HCT116 (cell line): ENCODE data around the gene RBMX2. TPM values are rescaled to one million over a fixed set of nuclear protein-coding genes. Genes with fewer than 3 reads are reported as not detected.
"Not testable (repeated sequence)": the region's sequence is repeated elsewhere in the genome, so short reads cannot be mapped to it uniquely, and the experiment has no call there.

Source experiments
- ATAC-seq: fragments of 200-7000 bp; cut with Tn5 transposase; 2 replicates; pipeline ENCODE4 v1.9.1; 2020; ENCODE audit warnings: mild to moderate bottlenecking, moderate library complexity
- Bru-seq: library from RNA; stranded (reverse); fragments of 400-500 nt; gene quantifications from one replicate; lab custom pipeline; 2021; lab: Mats Ljungman, UMichigan
- BruChase-seq, 2 experiments: library from RNA; stranded (reverse); fragments of 400-500 nt; gene quantifications; one replicate each; lab custom pipeline; 2021; lab: Mats Ljungman, UMichigan
- BruUV-seq: library from RNA; stranded (reverse); fragments of 400-500 nt; replicated peaks from 2 replicates; lab custom pipeline; 2021; lab: Mats Ljungman, UMichigan
- CTCF ChIA-PET: fragments of 300-600 bp; sonication (Branson Sonifier 250); formaldehyde crosslinking; loops from one replicate; lab custom pipeline; 2021; ENCODE audit warnings: antibody characterized with exemption; lab: Charles Lee
- POLR2A ChIA-PET: fragments of 300-600, 350-600 bp; sonication (Branson Sonifier 250); formaldehyde crosslinking; loops from one replicate; lab custom pipeline; 2021; ENCODE audit warnings: antibody characterized with exemption; lab: Charles Lee
- RAD21 ChIA-PET, 2 experiments: fragments of 300-600 bp; sonication (Branson Sonifier 250); formaldehyde crosslinking; loops; one replicate each; lab custom pipeline; 2023; ENCODE audit warnings: low total read pairs in 2 of 2; ENCODE audit not compliant: uncharacterized antibody in 2 of 2, unreplicated experiment in 2 of 2, low non-redundant PET in 1 of 2; lab: Charles Lee
- DNase-seq: peaks from one replicate; pipeline ENCODE4 v3.0.0-alpha.2; 2010; ENCODE audit warnings: low read depth, low spot score
- H2AFZ ChIP-seq: fragments of 200-600 bp; shearing (Covaris generic), sonication (generic); 2 replicates; pipeline ENCODE4 v1.6.1; 2017; ENCODE audit warnings: low read depth, mixed run types, mixed read lengths, antibody characterized with exemption, low read length; ENCODE audit not compliant: poor library complexity, severe bottlenecking
- H3K27ac ChIP-seq: 2 replicates; pipeline ENCODE4 v1.5.1; 2012; ENCODE audit warnings: low read depth, low read length
- H3K27me3 ChIP-seq: fragments of 200-600 bp; sonication (generic); 2 replicates; pipeline ENCODE4 v1.6.1; 2016; ENCODE audit warnings: mixed run types, low read length, mixed read lengths; ENCODE audit not compliant: insufficient read depth
- H3K36me3 ChIP-seq, 2 experiments: fragments of 200-500 bp in 1 of 2; fragments of 200-600 bp in 1 of 2; sonication (Bioruptor generic) in 1 of 2; sonication (generic) in 1 of 2; 2 replicates each; pipeline versions ENCODE4 v1.5.1 to v1.6.1; 2014 to 2016; ENCODE audit warnings: low read length in 2 of 2, inconsistent platforms in 1 of 2, mixed read lengths in 1 of 2, mixed run types in 1 of 2; ENCODE audit not compliant: insufficient read depth in 2 of 2, control insufficient read depth in 1 of 2
- H3K4me1 ChIP-seq, 2 experiments: fragments of 200-600 bp in 1 of 2; sonication (generic) in 1 of 2; 2 replicates each; pipeline versions ENCODE4 v1.5.1 to v1.6.1; 2012 to 2017; ENCODE audit warnings: low read length in 2 of 2, inconsistent platforms in 1 of 2, mild to moderate bottlenecking in 1 of 2, mixed read lengths in 1 of 2, mixed run types in 1 of 2, moderate library complexity in 1 of 2; ENCODE audit not compliant: insufficient read depth in 2 of 2, control insufficient read depth in 1 of 2
- H3K4me2 ChIP-seq: fragments of 200-600 bp; sonication (generic); 2 replicates; pipeline ENCODE4 v1.6.1; 2017; ENCODE audit warnings: mixed run types, low read length, mixed read lengths
- H3K4me3 ChIP-seq, 2 experiments: fragments of 200-600 bp in 1 of 2; sonication (generic) in 1 of 2; replicated peaks in 1 of 2; 2 replicates each; pipeline ENCODE4 v1.5.1; 2011 to 2016; ENCODE audit warnings: low read length in 2 of 2, control low read depth in 1 of 2, low read depth in 1 of 2, mild to moderate bottlenecking in 1 of 2, mixed read lengths in 1 of 2, mixed run types in 1 of 2
- H3K79me2 ChIP-seq: fragments of 200-600 bp; sonication (generic); 2 replicates; pipeline ENCODE4 v1.6.1; 2017; ENCODE audit warnings: mild to moderate bottlenecking, mixed run types, low read length, moderate library complexity, mixed read lengths; ENCODE audit not compliant: insufficient read depth
- H3K9ac ChIP-seq: fragments of 200-600 bp; sonication (generic); 2 replicates; pipeline ENCODE4 v1.6.1; 2016; ENCODE audit warnings: low read length, mixed read lengths
- H3K9me2 ChIP-seq: fragments of 200-600 bp; sonication (generic), shearing (Covaris generic); 2 replicates; pipeline ENCODE4 v1.6.1; 2017; ENCODE audit warnings: mixed run types, mild to moderate bottlenecking, moderate library complexity; ENCODE audit not compliant: insufficient read depth
- H3K9me3 ChIP-seq, 2 experiments: fragments of 200-500 bp in 1 of 2; fragments of 200-600 bp in 1 of 2; sonication (Bioruptor generic) in 1 of 2; sonication (generic) in 1 of 2; 2 replicates each; pipeline ENCODE4 v1.6.1; 2014 to 2017; ENCODE audit warnings: low read length in 2 of 2, mixed read lengths in 2 of 2, inconsistent platforms in 1 of 2, low read depth in 1 of 2, mild to moderate bottlenecking in 1 of 2, mixed run types in 1 of 2, moderate library complexity in 1 of 2; ENCODE audit not compliant: control insufficient read depth in 1 of 2, insufficient read depth in 1 of 2
- H4K20me1 ChIP-seq: fragments of 200-600 bp; sonication (generic), shearing (Covaris generic); 2 replicates; pipeline ENCODE4 v1.6.1; 2017; ENCODE audit warnings: mixed run types, mild to moderate bottlenecking, moderate library complexity; ENCODE audit not compliant: insufficient read depth
- ATF3 ChIP-seq: IDR thresholded peaks from 2 replicates; pipeline ENCODE4 v1.6.1; 2012
- CBX3 ChIP-seq: IDR thresholded peaks from 2 replicates; pipeline ENCODE4 v1.6.1; 2012; ENCODE audit warnings: low read depth
- EZH2 ChIP-seq: fragments of 200-600 bp; sonication (generic); IDR thresholded peaks from 2 replicates; pipeline ENCODE4 v1.6.1; 2017; ENCODE audit warnings: antibody characterized with exemption, mixed run types
- JUND ChIP-seq: IDR thresholded peaks from 2 replicates; pipeline ENCODE4 v1.6.1; 2012
- MAX ChIP-seq: IDR thresholded peaks from 2 replicates; pipeline ENCODE4 v1.6.1; 2012
- POLR2A ChIP-seq: IDR thresholded peaks from 2 replicates; pipeline ENCODE4 v1.7.0; 2011; ENCODE audit warnings: borderline replicate concordance; ENCODE audit not compliant: insufficient read depth, insufficient read length; ENCODE audit errors: extremely low read depth
- POLR2AphosphoS5 ChIP-seq: IDR thresholded peaks from 2 replicates; pipeline ENCODE4 v1.6.1; 2011; ENCODE audit warnings: mild to moderate bottlenecking, low read depth, low read length, moderate library complexity
- REST ChIP-seq: IDR thresholded peaks from 2 replicates; pipeline ENCODE4 v1.6.1; 2012; ENCODE audit warnings: low read depth
- SP1 ChIP-seq: IDR thresholded peaks from 2 replicates; pipeline ENCODE4 v1.6.1; 2012; ENCODE audit warnings: low read depth
- TCF7L2 ChIP-seq: IDR thresholded peaks from 2 replicates; pipeline ENCODE4 v1.7.0; 2011; ENCODE audit warnings: borderline replicate concordance, inconsistent platforms; ENCODE audit not compliant: insufficient read depth, insufficient read length; ENCODE audit errors: extremely low read depth
- intact Hi-C: fragments of 100-400 bp; cut with micrococcal nuclease; formaldehyde crosslinking; loops from 2 replicates; pipeline ENCODE4 v1.10.0; 2022
- long read RNA-seq: library from polyadenylated mRNA; unstranded; transcript quantifications from one replicate; pipeline ENCODE4 v2.0.0, GENCODE V29; 2021; ENCODE audit not compliant: unreplicated experiment
- polyA plus RNA-seq: library from polyadenylated mRNA; unstranded; fragments of >200 nt; gene quantifications from 2 replicates; pipeline ENCODE4 v1.2.1, GENCODE V29; 2012; ENCODE audit warnings: missing spikeins
- total RNA-seq: library from RNA; stranded (reverse); gene quantifications from one replicate; pipeline ENCODE4 v1.2.1, GENCODE V29; 2021; ENCODE audit not compliant: unreplicated experiment

The RBMX2 gene
- total RNA-seq (18.9 TPM), Bru-seq, nascent RNA (percentile 63 among the genes with signal in this experiment), BruChase-seq, experiment 1, labeled RNA remaining after a 6-hour chase (percentile 84 among the genes with signal in this experiment), BruChase-seq, experiment 2, labeled RNA remaining after a 2-hour chase (percentile 86 among the genes with signal in this experiment)
- 12.8 and 17.1 TPM in 2 replicates for polyA plus RNA-seq
- long read RNA-seq, transcript RBMX2-201 (6 exons, 1,528 nt) = major isoform, 8 of 16 reads
- long read RNA-seq, partial matches to known transcripts = 4 of 16 reads
- long read RNA-seq, other reads (novel, unspliced or antisense) = 2 of 16 reads

- Histone ChIP-seq H4K20me1 (no peaks in the 10 kb centered on the region), H3K9me2 (no peaks in the 10 kb centered on the region), H2AFZ (peak within 1 kb of the TSS; percentile 92), H3K9me3 (no peaks in the 10 kb centered on the region), H3K9ac (peak within 1 kb of the TSS; percentile 69), H3K36me3 (no peaks in the 10 kb centered on the region), H3K4me1 (no peaks in the 10 kb centered on the region), H3K27ac (peak within 1 kb of the TSS; percentile 63), H3K4me3 (peak within 1 kb of the TSS; percentile 68 to 83), H3K27me3 (no peaks in the 10 kb centered on the region), H3K79me2 (peaks cover 12% of the 10 kb centered on the region), H3K4me2 (peak within 1 kb of the TSS; percentile 84)
- ATAC-seq = peak; percentile 96
- ChIA-PET CTCF (no interaction called here), RAD21 (no interaction called here), POLR2A (no interaction called here)
- TSS peak; percentile 90 for BruUV-seq
- no peak for TF ChIP-seq ATF3
- peak; percentile 90 for TF ChIP-seq POLR2AphosphoS5
- TF ChIP-seq JUND = no peak
- no peak for TF ChIP-seq REST
- no peak for TF ChIP-seq CBX3
- TF ChIP-seq TCF7L2 = no peak
- TF ChIP-seq POLR2A = peak; percentile 48
- TF ChIP-seq EZH2 = no peak
- TF ChIP-seq MAX = peak; percentile 31; the same call in 1 of the 2 replicates
- no peak for TF ChIP-seq SP1
- intact Hi-C loops = no loop called here
- DNase-seq = peak; percentile 34
Observed at GRCh38 chrX:130401415-130402207, at the start of gene RBMX2. Gene RBMX2 (plus strand): TSS chrX:130401987. CDS start chrX:130402033, 46 bp downstream.

GRCh38 chrX:130352050-130352449 lies 49.7 kb upstream of the RBMX2 start:
- H3K4me2 ChIP-seq, POLR2A ChIA-PET, H2AFZ ChIP-seq, H3K9me3 ChIP-seq, H3K79me2 ChIP-seq, H3K27me3 ChIP-seq, H3K27ac ChIP-seq, BruUV-seq, H3K4me1 ChIP-seq, H3K4me3 ChIP-seq, H3K9me2 ChIP-seq, H3K36me3 ChIP-seq, ATAC-seq, CTCF ChIA-PET, H3K9ac ChIP-seq, H4K20me1 ChIP-seq, RAD21 ChIA-PET, intact Hi-C loops, DNase-seq: not testable (repeated sequence)
